GM21526 (cell line): Measurements from ENCODE around the gene DNAJA2.
"Not testable (repeated sequence)": the region's sequence is repeated elsewhere in the genome, so short reads cannot be mapped to it uniquely, and the experiment has no call there.

Experiments used
- ATAC-seq: cut with Tn5 transposase; IDR thresholded peaks from one replicate; pipeline ENCODE4 v1.9.1; 2021; ENCODE audit warnings: moderate library complexity; ENCODE audit not compliant: unreplicated experiment, low FRiP score

The DNAJA2 gene

GRCh38 chr16:46975908-46976470, 2.5 kb upstream of the DNAJA2 start:
- ATAC-seq = no peak

- ATAC-seq = no peak
Measured at GRCh38 chr16:46975165-46975564, 1.7 kb upstream of the DNAJA2 start.

GRCh38 chr16:46974352-46974751, 878 bp upstream of the DNAJA2 start:
- ATAC-seq = no peak

GRCh38 chr16:46973996-46974324, 486 bp upstream of the DNAJA2 start:
- ATAC-seq = no peak

GRCh38 chr16:46972429-46973206, 856 bp downstream of the DNAJA2 start:
- peak; percentile 49 for ATAC-seq

- ATAC-seq = no peak
Measured at GRCh38 chr16:46971271-46971670, 2.2 kb downstream of the DNAJA2 start.

- ATAC-seq = no peak
Measured at GRCh38 chr16:46970089-46970488, 3.4 kb downstream of the DNAJA2 start.

- no peak for ATAC-seq
Measured at GRCh38 chr16:46968063-46968435, 5.4 kb downstream of the DNAJA2 start.

GRCh38 chr16:46962629-46963028, 10.8 kb downstream of the DNAJA2 start:
- ATAC-seq = no peak

GRCh38 chr16:46961373-46962353, 11.8 kb downstream of the DNAJA2 start:
- no peak for ATAC-seq

- ATAC-seq = no peak
Measured at GRCh38 chr16:46954562-46954961, 18.9 kb downstream of the DNAJA2 start.

GRCh38 chr16:46950009-46950408, 23.5 kb downstream of the DNAJA2 start:
- no peak for ATAC-seq

GRCh38 chr16:46949241-46949892, 24.1 kb downstream of the DNAJA2 start:
- ATAC-seq = no peak

- ATAC-seq = no peak
Measured at GRCh38 chr16:46948548-46949166, 24.8 kb downstream of the DNAJA2 start.

GRCh38 chr16:46947900-46948547, 25.4 kb downstream of the DNAJA2 start:
- ATAC-seq = no peak

- ATAC-seq = not testable (repeated sequence)
Measured at GRCh38 chr16:46944713-46945112, 28.8 kb downstream of the DNAJA2 start.

GRCh38 chr16:46937536-46937935, 35.9 kb downstream of the DNAJA2 start:
- ATAC-seq = no peak

GRCh38 chr16:46932802-46933201, 40.7 kb downstream of the DNAJA2 start:
- ATAC-seq = no peak

GRCh38 chr16:46930861-46931260, 42.6 kb downstream of the DNAJA2 start:
- ATAC-seq = no peak
